GF-D8 (cell line): ENCODE measurements around the gene HECW1.
"Not testable (repeated sequence)": the region's sequence is repeated elsewhere in the genome, so short reads cannot be mapped to it uniquely, and the experiment has no call there.

ENCODE experiments used
- DNase-seq: peaks from one replicate; lab custom pipeline; 2025; lab: John Stamatoyannopoulos, UW

Gene HECW1

DNA sequence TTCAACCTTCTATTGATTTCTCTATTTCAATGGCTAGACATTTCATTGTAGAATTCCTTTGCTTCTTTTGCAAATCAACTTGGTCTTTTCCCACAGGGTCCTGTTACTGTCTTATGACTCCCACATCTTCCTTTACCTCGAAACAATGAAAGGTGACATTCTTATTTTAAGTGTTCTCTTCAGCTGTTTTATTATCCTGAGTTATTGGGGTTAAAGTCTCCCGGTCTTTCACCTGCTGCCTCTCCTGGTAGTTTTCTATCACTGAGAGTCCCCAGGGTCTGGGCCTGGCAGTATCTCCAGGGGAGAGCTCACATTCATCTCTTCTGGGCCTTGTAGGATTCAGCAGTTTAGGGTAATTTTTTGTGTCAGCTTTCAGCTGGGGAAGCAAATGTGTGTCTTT is 95.8 kb downstream of the HECW1 start:
- no peak for DNase-seq

GRCh38 chr7:43210539-43210938 is 98.1 kb downstream of the HECW1 start:
- DNase-seq, result not testable (repeated sequence)

DNA sequence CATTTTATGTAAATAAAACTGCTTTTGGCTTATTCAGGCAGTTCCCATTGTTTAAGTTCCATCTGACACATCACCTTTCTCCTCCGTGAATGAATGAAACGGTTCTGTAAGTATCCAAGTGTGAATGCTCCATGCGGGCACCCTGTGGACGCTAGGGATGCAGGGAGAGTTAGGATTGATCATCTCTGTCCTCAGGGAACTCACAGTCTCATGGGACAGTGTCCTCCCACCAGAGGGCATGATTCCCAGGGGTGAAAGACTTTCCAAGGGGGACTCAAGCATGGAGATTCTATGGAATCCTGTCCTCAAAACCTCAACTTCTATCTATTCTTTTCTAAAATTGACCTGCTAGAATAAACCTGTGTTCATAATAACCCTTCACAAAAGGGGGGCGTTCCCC is 98.8 kb downstream of the HECW1 start:
- no peak for DNase-seq

DNA sequence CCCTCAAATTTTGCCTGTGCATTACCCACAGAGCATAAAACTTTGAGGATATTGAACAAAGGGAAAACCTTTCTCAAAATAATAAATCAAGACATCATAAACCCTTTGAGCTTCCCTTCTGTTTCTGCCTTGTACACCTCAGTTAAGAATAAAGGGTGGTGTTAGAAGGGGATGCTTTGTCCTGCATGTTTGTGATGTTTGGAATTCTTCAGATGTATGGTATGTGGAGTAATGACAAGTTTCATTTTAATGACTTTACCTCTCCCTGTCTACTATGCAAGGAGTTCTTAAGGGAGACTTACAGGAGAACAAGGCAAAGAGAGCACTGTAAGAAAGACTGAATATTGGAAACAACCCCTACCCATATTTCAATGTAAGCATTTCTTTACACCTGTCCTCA is 99.2 kb downstream of the HECW1 start:
- DNase-seq, result no peak

GRCh38 chr7:43212921-43213320 is 100.5 kb downstream of the HECW1 start:
- DNase-seq, result no peak

- no peak for DNase-seq
Measured at GRCh38 chr7:43215061-43215460, 102.6 kb downstream of the HECW1 start.

- DNase-seq, result no peak
Measured at GRCh38 chr7:43217055-43217454, 104.6 kb downstream of the HECW1 start.

- DNase-seq, result not testable (repeated sequence)
Measured at GRCh38 chr7:43218901-43219300, 106.5 kb downstream of the HECW1 start.

DNA sequence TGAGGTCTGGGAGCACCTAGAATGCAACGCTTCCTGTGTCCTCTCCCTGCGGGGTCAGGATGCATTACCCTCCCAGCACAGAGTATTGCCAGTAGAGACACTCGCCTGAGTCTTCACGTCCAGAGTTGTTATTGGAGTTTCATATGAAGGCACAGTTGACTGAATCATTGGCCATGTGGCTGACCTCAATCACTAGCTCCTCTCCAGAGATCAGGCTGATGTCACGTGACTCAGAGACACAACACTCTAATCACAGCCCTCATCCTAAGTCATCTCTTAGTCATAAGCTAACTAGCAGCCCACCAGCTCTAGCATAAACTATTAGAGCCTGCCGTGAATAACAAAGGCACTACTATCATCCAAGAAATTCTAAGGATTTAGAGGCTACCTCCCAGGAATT is 107.8 kb downstream of the HECW1 start:
- DNase-seq, result no peak

DNA sequence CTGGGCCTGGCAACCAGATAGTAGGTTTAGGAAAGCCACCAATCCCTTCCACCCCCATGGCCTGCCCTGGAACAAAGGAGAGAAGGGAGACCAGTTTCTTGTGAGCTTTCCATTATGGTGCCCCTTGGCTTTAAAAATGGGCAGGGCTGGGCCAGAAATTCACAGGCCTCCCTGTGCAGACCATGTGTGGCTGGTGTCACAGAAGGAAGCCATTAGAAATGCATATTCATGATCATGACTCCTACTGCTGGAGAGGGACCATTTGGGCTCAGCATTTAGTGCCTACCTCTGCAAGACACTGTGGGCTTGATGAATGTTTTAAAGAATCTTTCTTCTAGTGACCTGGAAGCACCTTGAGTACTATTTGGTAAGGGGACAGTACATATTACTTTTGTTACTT is 108.3 kb downstream of the HECW1 start:
- DNase-seq, result no peak

GRCh38 chr7:43229801-43230200 is 117.4 kb downstream of the HECW1 start:
- no peak for DNase-seq

GRCh38 chr7:43232366-43232765 is 119.9 kb downstream of the HECW1 start:
- no peak for DNase-seq

DNA sequence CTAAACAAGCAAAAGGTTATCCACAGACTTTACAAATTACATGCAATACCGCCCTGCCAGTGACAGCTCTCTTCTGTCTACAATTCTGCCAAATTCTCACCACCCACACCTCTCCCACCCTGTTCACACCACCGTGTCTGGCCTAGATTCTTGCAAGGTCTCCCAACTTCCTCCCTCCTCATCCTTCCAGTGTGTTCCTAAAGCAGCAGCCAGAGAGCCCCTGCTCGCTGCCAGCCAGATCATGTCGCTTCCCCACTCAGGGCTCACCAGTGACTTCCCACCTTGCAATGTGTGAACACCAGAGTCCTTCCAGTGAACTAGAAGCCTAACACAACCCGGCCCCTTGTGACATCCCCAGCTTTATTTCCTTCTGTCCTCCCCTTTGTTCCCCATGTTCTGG is 121.6 kb downstream of the HECW1 start:
- no peak for DNase-seq

DNA sequence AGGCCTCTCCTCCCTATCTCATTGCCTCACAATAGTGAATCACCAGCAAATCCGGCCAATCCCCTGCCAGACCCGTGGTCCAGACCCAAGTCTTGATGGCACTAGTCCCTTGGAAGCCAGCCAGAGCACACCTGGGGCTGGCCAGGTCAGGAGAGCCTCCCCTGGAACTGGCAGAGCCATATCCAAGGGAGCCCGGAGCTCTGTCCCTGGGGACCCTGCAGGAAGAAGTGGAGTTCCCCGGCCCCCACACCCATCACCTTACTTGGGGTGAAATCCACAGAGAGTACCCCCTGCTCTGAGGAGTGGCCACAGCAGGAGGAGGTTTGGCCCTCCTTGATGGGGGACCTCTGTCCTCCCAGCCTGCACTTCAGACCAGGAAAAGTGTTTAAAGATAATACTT is 122.5 kb downstream of the HECW1 start:
- no peak for DNase-seq

DNA sequence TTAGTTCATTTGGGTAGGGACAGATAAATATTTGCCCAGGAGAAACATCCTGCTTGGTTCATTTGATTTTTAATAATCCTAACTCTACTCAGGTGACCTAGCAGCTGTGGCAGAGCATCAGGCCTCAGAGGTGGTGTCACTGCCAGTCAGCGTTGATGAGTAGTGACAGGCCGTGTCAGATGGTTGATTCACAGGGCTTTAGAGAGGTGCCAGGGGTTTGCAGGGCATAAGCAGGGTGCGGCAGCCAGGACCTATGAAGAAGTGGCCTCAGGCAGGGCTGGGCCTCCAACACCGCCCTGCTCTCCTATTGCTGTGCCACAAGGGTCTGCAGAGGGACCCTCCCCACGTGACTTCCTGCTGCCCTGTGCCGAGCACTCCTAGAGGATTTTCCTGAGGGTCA is 128.1 kb downstream of the HECW1 start:
- no peak for DNase-seq

DNA sequence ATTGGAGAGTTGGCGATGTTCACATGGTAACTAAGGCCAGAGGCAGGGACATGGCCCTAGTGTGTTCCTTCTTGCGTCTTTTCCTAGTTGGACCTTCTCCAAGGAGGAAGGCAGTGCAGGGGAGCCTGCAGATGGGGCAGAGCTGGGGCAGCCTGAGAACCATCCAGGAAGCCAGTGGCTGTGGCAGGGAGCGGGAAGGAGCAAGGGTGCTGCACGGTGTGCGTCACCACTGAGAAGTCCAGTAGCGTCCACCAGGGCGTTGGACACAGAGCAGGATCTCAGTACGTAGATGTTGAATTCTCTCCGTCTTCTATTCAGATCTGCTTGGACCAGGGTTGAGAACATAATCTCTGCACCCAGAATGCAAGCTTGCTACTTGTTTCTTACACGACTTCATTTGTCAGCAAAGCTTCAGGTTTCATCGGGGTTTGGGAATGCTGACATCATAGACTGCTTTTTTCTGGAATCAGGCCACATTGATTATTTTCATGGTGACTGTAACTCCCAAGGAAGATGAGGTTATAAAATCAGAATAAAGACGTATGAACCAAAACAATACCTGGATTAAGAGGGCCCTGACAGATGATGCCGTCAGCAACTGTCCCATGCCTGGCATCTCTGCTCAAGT is 130.3 kb downstream of the HECW1 start:
- DNase-seq, result no peak

DNA sequence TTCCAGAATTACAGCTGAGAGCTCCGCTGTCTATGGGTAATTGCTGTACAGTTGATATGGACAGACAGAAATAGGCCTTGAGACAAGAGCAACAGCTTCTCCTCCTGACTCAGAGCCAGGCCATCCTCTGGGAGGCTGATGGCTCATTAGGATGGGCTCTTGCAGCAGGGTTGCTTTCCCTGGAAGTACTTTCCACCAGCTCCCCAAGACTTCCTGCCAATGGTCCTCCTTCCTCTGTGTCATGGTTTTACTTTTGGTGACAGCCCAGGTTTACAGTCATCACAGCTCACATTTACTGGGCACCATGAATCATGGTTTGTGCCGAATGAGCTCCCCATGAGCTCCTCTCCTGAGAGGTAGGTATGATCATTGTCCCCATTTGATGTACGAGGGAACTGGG is 131.8 kb downstream of the HECW1 start:
- no peak for DNase-seq

DNA sequence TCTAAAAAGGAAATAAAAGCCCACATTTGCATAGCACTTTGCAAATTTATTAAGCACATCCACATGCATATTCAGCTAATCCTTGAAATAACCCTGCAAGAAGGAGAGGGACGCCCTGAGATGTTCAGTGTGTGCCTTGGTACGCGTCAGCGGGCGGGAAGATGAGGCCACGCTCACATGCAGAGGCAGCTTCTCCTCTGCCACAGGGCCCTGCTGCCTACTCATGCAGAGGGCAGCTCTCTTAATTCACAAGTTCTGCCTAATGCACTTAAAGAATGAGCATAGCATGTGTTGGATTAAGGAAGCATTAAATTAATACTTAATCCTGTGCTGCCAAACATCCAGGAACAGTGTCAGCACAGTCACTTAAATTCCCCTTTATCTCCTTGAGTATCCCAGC is 132.3 kb downstream of the HECW1 start:
- no peak for DNase-seq

DNA sequence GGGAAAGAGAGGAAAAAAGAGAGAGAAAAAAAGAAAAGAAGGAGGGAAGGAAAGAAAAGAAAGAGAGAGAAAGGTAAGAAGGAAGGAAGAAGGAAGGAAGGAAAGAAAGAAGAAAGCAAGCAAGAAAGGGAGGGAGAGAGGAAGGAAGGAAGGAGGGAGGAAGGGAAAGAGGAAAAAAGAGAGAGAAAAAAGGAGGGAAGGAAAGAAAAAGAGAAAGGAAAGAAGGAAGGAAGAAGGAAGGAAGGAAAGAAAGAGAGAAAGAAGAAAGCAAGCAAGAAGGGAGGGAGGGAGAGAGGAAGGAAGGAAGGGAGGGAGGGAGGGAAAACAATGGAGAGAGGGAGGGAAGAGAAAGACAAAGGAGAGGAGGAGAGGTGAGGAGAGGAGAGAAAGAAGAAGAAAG is 135.3 kb downstream of the HECW1 start:
- DNase-seq, result no peak

GRCh38 chr7:43248553-43248952 is 136.1 kb downstream of the HECW1 start:
- no peak for DNase-seq

DNA sequence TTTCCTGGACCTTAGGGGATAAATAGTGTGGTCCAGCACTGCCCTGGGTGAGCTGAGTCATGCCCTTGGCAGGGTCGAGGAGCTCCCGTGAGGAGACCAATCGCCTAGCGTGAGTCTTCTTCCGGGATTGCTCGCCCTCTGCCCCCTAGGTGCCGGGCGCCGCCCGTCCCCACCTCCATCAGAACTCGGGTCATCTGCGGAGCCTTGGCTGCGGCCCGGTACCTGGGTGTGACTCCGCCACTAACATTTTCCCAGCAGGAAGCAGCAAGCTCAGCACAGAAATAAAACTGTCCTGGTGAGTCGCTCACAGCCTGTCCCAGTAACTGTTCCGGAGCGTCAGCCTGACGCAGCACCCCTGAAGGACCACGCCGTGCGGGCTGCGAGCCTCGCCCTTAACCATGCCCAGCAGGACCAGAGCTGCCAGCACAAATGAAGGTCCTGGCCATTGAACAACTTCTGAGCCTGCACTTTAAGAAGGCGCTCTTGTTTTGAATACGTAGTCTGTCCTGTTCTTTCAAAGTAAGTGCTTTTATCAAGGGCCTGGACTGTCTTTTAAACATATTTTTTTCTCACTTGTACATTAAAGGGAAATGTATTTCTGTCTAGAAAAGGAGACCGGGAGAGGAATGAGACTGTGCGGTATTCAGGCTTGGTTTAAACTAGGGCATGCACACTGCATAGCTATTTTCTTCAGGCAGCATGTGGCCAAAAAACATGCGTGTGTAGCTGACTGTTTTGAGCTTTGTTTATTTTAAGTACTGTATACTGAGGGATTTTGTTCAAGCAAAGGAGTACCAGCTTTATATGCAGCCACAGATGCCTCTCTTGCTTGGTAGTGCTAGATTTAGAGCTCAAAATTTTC is 136.7 kb downstream of the HECW1 start:
- no peak for DNase-seq

- DNase-seq, result no peak
Measured at GRCh38 chr7:43249823-43250145, 137.3 kb downstream of the HECW1 start.

GRCh38 chr7:43260980-43261878 is 148.8 kb downstream of the HECW1 start:
- DNase-seq, result peak; percentile 47
